Peyer's patch (tissue), 4 donors: Measurements from ENCODE around the gene RBBP4. TPM values are rescaled to one million over a fixed set of nuclear protein-coding genes. Genes with fewer than 3 reads are reported as not detected.

Experiments used
- DNase-seq, 3 donors: peaks; one replicate each; pipeline ENCODE4 v3.0.0-alpha.2; 2017 to 2019
- H3K27ac ChIP-seq, 4 donors: fragments of 200-600 bp; sonication (generic); one replicate each; pipeline ENCODE4 v1.5.1; 2016 to 2019
- H3K27me3 ChIP-seq, 2 donors: fragments of 200-600 bp; sonication (generic); one replicate each; pipeline ENCODE4 v1.5.1; 2019
- H3K36me3 ChIP-seq, 3 donors: fragments of 200-600 bp; sonication (generic); one replicate each; pipeline ENCODE4 v1.5.1; 2016 to 2019
- H3K4me1 ChIP-seq, 4 donors: fragments of 200-600 bp; sonication (generic); one replicate each; pipeline ENCODE4 v1.5.1; 2016 to 2019
- H3K4me3 ChIP-seq, 4 donors: fragments of 200-600 bp; sonication (generic); 1 replicate in 3 of 4; 2 replicates in 1 of 4; pipeline ENCODE4 v1.5.1; 2016 to 2019; ENCODE audit warnings: mild to moderate bottlenecking in 1 of 4
- H3K9me3 ChIP-seq, 4 donors: fragments of 200-600 bp; sonication (generic); one replicate each; pipeline ENCODE4 v1.5.1; 2016 to 2019; ENCODE audit warnings: mild to moderate bottlenecking in 1 of 4
- POLR2A ChIP-seq, 2 donors: fragments of 450-650 bp; IDR thresholded peaks; one replicate each; pipeline ENCODE4 v1.5.1; 2017; ENCODE audit warnings: antibody characterized with exemption in 2 of 2, mild to moderate bottlenecking in 2 of 2, moderate library complexity in 2 of 2
- total RNA-seq, 4 donors: library from RNA; depleted of rRNA; stranded (reverse); fragments of >200 nt; gene quantifications; one replicate each; pipeline ENCODE4 v1.1.0, GENCODE V29; 2016
- TF ChIP-seq, protein P1 (sequence below), 6 experiments: fragments of 450-650 bp in 4 of 6; fragments of 200-600 bp in 2 of 6; sonication (generic) in 1 of 6; IDR thresholded peaks; one replicate each; pipeline ENCODE4 v1.5.1; 2017 to 2019; ENCODE audit warnings: antibody characterized with exemption in 6 of 6, mild to moderate bottlenecking in 3 of 6, moderate library complexity in 1 of 6

The RBBP4 gene
- total RNA-seq, 4 donors from 2014 or later: 72.1 to 172 (median 109) TPM

DNA sequence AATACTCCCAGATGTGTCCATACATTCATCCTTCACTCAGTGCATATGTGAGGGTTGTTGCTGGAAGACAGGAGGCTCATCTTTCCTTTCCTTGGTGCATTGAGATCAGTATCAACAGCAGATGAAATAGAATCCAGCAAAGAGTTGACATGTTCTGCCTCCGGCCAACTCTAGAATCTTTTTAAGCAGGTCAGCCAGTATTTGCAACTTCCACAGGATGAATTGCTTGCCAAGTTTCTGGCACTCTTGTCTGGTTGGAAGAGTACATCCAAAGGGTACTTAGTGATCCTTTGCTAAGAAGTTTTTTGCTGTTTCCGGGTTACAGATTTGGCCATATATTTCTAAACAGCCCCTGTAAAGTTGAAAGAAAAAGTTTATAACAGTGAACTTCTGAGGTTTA, 30.5 kb downstream of the RBBP4 start:
- TF ChIP-seq, protein P1, sequence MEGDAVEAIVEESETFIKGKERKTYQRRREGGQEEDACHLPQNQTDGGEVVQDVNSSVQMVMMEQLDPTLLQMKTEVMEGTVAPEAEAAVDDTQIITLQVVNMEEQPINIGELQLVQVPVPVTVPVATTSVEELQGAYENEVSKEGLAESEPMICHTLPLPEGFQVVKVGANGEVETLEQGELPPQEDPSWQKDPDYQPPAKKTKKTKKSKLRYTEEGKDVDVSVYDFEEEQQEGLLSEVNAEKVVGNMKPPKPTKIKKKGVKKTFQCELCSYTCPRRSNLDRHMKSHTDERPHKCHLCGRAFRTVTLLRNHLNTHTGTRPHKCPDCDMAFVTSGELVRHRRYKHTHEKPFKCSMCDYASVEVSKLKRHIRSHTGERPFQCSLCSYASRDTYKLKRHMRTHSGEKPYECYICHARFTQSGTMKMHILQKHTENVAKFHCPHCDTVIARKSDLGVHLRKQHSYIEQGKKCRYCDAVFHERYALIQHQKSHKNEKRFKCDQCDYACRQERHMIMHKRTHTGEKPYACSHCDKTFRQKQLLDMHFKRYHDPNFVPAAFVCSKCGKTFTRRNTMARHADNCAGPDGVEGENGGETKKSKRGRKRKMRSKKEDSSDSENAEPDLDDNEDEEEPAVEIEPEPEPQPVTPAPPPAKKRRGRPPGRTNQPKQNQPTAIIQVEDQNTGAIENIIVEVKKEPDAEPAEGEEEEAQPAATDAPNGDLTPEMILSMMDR (IDR thresholded peaks at IDR 0.05): no peak
- TF ChIP-seq POLR2A (IDR thresholded peaks at IDR 0.05): no peak

DNA sequence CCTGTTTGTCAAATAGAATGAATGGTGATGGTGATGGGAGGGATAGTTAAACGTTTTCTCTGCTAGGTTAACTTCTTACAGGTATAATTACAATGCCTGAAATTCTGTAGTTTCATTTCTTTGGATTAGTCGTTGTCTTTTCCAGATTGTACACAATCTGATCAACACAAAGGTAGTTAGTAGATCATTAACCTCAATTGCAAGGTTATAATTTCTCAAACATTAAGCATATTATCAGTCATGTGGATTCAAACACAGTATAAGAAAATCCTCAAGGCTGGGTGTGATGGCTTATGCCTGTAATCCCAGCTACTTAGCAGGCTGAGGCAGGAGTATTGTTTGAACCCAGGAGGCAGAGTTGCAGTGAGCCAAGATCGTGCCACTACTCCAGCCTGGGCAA, 31.0 kb downstream of the RBBP4 start:
- Histone ChIP-seq H3K4me1 (peaks cover 0 to 31% (median 0%) of the 10 kb centered on the region in 4 donors), H3K27me3 (no peaks in the 10 kb centered on the region), H3K4me3 (no peak overlapping the region), H3K9me3 (no peaks in the 10 kb centered on the region), H3K27ac (peak overlapping the region in 2 of 4 donors; percentile 36 to 40), H3K36me3 (peaks cover 0 to 50% (median 0%) of the 10 kb centered on the region in 3 donors)
- DNase-seq: no peak
- TF ChIP-seq, protein P1 (IDR thresholded peaks at IDR 0.05): no peak
- TF ChIP-seq POLR2A (IDR thresholded peaks at IDR 0.05): no peak

More for the DNA sequence above, 30.5 kb downstream of the RBBP4 start:
- Histone ChIP-seq H3K4me1 (peaks cover 0 to 31% (median 0%) of the 10 kb centered on the region in 4 donors), H3K36me3 (peaks cover 0 to 48% (median 0%) of the 10 kb centered on the region in 3 donors), H3K4me3 (no peak overlapping the region), H3K27ac (peak overlapping the region in 2 of 4 donors; percentile 36 to 40), H3K9me3 (no peaks in the 10 kb centered on the region), H3K27me3 (no peaks in the 10 kb centered on the region)
- no peak for DNase-seq

DNA sequence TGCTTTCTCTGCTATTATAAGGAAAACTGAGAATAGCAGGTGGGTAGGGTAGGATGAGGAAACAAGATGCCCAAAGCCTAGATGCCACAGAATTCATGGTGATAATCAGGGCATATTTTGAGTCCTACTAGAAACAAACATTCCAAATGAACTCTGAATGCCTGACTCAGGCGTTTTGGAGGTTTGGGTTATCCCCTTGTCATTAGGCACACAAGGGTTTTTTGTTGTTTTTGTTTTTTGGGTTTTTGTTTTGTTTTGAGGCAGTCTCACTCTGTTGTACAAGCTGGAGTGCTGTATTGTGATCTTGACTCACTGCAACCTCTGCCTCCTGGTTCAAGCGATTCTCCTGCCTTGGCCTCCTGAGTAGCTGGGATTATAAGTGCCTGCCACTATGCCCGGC, 32.4 kb downstream of the RBBP4 start:
- no peak for DNase-seq
- Histone ChIP-seq H3K4me3 (no peak overlapping the region), H3K4me1 (peaks cover 0 to 31% (median 0%) of the 10 kb centered on the region in 4 donors), H3K27me3 (no peaks in the 10 kb centered on the region), H3K36me3 (peaks cover 0 to 38% (median 0%) of the 10 kb centered on the region in 3 donors), H3K9me3 (no peaks in the 10 kb centered on the region), H3K27ac (peak overlapping the region in 2 of 4 donors; percentile 50 to 60)
- no peak for TF ChIP-seq POLR2A (IDR thresholded peaks at IDR 0.05)
- TF ChIP-seq, protein P1 (IDR thresholded peaks at IDR 0.05): no peak

DNA sequence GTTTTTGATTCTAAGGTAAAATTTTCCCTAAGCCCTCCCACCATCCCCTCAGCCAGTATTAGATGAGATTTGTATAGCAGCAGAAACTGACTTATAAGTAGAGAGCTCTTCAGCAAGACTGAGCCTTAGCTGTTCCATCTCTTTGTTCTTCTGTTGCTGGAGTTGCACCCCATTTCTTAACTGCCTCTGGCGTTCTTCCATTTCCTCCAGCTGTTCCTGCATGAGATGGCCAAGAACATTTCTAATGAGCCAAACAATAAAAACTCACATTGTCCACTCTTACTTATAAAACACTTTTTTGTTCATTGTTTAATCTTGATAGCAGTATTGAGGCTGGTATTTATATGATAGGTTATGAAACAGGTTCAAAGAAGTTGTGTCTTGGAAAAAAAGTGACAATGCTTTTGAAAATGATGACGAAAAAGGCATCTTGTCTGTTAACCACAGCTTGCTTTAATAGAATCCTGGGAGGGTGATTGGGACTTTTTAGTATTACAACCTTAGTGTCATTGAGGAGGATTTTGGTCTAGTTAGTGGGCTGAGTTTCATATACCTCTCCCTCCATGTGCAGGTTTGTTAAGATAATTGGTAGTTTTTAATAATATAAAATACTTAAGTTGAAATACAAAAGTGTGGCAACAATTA, 33.3 kb downstream of the RBBP4 start:
- no peaks in the 10 kb centered on the region for H3K27me3 ChIP-seq
- H3K9me3 ChIP-seq: no peaks in the 10 kb centered on the region
- peaks cover 0 to 31% (median 0%) of the 10 kb centered on the region in 4 donors for H3K4me1 ChIP-seq
- peak in 1 of 3 donors; percentile 58 for DNase-seq
- H3K4me3 ChIP-seq: no peak overlapping the region
- peaks cover 0 to 32% (median 0%) of the 10 kb centered on the region in 3 donors for H3K36me3 ChIP-seq
- TF ChIP-seq POLR2A (IDR thresholded peaks at IDR 0.05): no peak
- TF ChIP-seq, protein P1 (IDR thresholded peaks at IDR 0.05): no peak
- H3K27ac ChIP-seq: peak overlapping the region; percentile 21 to 60 (median 36)

DNA sequence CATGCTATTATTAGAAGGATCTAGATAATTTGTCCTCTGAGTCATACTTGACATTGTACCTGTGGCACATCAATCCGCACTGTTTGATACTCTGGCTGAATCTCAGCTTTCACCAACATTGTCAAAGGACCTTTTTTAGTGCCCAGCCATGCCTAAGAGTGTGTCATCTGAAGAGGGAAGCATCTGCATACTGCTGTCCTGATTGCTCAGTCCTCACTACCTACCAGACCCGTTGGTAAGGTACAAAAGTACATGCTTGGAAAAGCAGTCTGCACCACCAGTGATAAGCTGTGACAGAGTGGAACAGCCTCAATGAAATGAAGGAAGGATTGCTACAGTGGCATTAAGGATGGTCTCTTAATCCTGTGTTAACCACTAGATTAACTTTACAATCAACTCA, 34.5 kb downstream of the RBBP4 start:
- Histone ChIP-seq H3K4me3 (no peak overlapping the region), H3K36me3 (peaks cover 0 to 32% (median 0%) of the 10 kb centered on the region in 3 donors), H3K27me3 (no peaks in the 10 kb centered on the region), H3K4me1 (peaks cover 0 to 31% (median 0%) of the 10 kb centered on the region in 4 donors), H3K9me3 (no peaks in the 10 kb centered on the region), H3K27ac (peak overlapping the region in 2 of 4 donors; percentile 7 to 15)
- TF ChIP-seq, protein P1 (IDR thresholded peaks at IDR 0.05): no peak
- TF ChIP-seq POLR2A (IDR thresholded peaks at IDR 0.05): no peak
- no peak for DNase-seq
